CD1c-positive myeloid dendritic cell (primary cell): Measurements from ENCODE around the gene TOP3B.

Source experiments
- DNase-seq: peaks from one replicate; pipeline ENCODE4 v3.0.0-alpha.2; 2016; ENCODE audit errors: extremely low spot score

The TOP3B gene

GRCh38 chr22:21963286-21963685 lies 19.3 kb downstream of the TOP3B start:
- DNase-seq, result no peak

- no peak for DNase-seq
These were observed 20.0 kb downstream of the TOP3B start for GRCh38 chr22:21962655-21962949.

- no peak for DNase-seq
These were observed 20.5 kb downstream of the TOP3B start for GRCh38 chr22:21961886-21962654.

GRCh38 chr22:21961127-21961867 lies 21.3 kb downstream of the TOP3B start:
- DNase-seq, result no peak

- DNase-seq, result no peak
These were observed 22.1 kb downstream of the TOP3B start for GRCh38 chr22:21960200-21961126.

- no peak for DNase-seq
These were observed 23.1 kb downstream of the TOP3B start for GRCh38 chr22:21959274-21960074.

GRCh38 chr22:21958360-21959273 lies 24.0 kb downstream of the TOP3B start:
- DNase-seq, result no peak

- peak; percentile 95 for DNase-seq
These were observed 29.7 kb downstream of the TOP3B start, which contains the start of gene PPM1F for GRCh38 chr22:21952586-21953571. PPM1F (minus strand) TSS chr22:21952848; CDS start chr22:21946048, 6,800 bp downstream.

GRCh38 chr22:21951931-21952465 lies 30.6 kb downstream of the TOP3B start:
- DNase-seq, result peak; percentile 30

GRCh38 chr22:21951062-21951461 lies 31.5 kb downstream of the TOP3B start:
- peak; percentile 5 for DNase-seq

- no peak for DNase-seq
These were observed 32.6 kb downstream of the TOP3B start for GRCh38 chr22:21949948-21950347.

- DNase-seq, result no peak
These were observed 33.0 kb downstream of the TOP3B start for GRCh38 chr22:21949569-21949918.

- no peak for DNase-seq
These were observed 33.6 kb downstream of the TOP3B start for GRCh38 chr22:21948824-21949568.

- DNase-seq, result no peak
These were observed 34.2 kb downstream of the TOP3B start for GRCh38 chr22:21948390-21948789.

GRCh38 chr22:21947040-21948014 lies 35.3 kb downstream of the TOP3B start:
- peak; percentile 7 for DNase-seq

GRCh38 chr22:21946262-21946925 lies 36.2 kb downstream of the TOP3B start:
- no peak for DNase-seq
